NCI-H1105 treated with DMSO at 0.1 percent for 48 hours (cell line): Measurements from ENCODE around the gene RNF19B.

Experiments used
- DNase-seq: peaks from one replicate; lab custom pipeline; 2025; lab: John Stamatoyannopoulos, UW

The RNF19B gene

GRCh38 chr1:32886828-32887414 is 77.7 kb downstream of the RNF19B start:
- no peak for DNase-seq
